T-helper 2 cell treated with Interferon-gamma antibody and Interleukin-4, amounts not matched to agents 100 ng/mL and 5 ng/mL, for 36 hours (primary cell): ENCODE results near the gene DOK7. TPM values are rescaled to one million over a fixed set of nuclear protein-coding genes. Genes with fewer than 3 reads are reported as not detected.
"Not testable (repeated sequence)": the region's sequence is repeated elsewhere in the genome, so short reads cannot be mapped to it uniquely, and the experiment has no call there.

ENCODE experiments used
- intact Hi-C: fragments of 100-400 bp; cut with micrococcal nuclease; formaldehyde crosslinking; loops from one replicate; pipeline ENCODE4 v1.15.1; 2023
- total RNA-seq: library from RNA; stranded (reverse); gene quantifications from 2 replicates; pipeline ENCODE4 v1.2.3, GENCODE V29; 2022

Gene DOK7
- total RNA-seq, 1 donor from 2014 or later: not detected

- intact Hi-C loops: loop anchor here (10.0 kb wide), 1 partner anchor 775 kb away; the partner anchor contains the start of gene TNIP2
Observed at GRCh38 chr4:3530051-3530450, 66.9 kb downstream of the DOK7 start.

- intact Hi-C loops: loop anchor here (10.0 kb wide), 1 partner anchor 776 kb away; the partner anchor contains the start of gene TNIP2
Observed at GRCh38 chr4:3530663-3531254, 67.7 kb downstream of the DOK7 start.

GRCh38 chr4:3531318-3531878 lies 68.3 kb downstream of the DOK7 start:
- intact Hi-C loops: loop anchor here (10.0 kb wide), 1 partner anchor 777 kb away; the partner anchor contains the start of gene TNIP2

DNA sequence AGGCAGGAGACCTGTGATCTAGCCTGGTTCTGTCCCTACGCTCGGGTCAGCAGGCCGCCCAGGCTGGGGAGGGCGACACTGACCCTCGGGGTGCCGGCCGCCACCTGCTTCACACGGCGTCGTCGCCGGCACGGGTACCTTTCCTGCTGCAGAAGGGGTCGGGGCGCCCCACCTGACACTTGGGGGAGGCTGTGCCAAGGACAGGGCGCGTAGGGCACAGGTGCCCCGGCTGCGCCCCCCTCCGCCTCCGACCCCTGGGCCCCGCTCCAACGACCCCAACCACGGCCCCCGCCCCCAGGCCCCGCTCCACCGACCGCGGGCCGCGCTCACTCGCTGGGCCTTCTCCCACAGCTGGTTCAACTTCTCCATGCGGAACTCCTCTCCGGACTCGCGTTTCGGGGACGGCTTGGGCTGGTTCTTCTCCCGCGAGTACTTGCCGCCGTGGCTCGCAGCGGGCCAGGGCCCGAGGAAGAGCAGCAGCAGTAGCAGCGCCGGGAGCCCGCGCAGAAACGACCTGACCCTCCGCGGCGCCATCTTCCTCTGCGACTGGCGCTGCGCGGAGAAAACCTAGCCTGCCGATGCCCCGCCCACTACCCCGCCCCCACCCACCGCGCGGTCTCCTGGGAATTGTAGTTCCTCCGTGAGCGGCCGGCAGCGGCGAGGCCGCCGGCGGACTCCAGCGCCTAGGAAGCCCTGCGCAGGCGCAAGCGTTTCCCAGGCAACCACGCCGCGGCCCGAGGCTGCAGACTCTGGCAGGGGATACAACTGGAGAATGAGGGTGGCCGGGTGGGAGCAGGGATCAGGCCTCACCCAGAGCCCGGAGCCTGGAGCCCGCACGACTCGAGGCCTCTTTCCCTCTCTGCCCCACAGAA lies 69.0 kb downstream of the DOK7 start, which contains the start of gene LRPAP1:
Gene LRPAP1 (minus strand): TSS at position 544 of the 872 bp plus-strand sequence. CDS start 10 bp downstream, at position 534.
- intact Hi-C loops: loop anchor here (1.0 to 10.0 kb wide), 3 partner anchors 240 to 777 kb away; partner anchors contain the start of gene TNIP2

DNA sequence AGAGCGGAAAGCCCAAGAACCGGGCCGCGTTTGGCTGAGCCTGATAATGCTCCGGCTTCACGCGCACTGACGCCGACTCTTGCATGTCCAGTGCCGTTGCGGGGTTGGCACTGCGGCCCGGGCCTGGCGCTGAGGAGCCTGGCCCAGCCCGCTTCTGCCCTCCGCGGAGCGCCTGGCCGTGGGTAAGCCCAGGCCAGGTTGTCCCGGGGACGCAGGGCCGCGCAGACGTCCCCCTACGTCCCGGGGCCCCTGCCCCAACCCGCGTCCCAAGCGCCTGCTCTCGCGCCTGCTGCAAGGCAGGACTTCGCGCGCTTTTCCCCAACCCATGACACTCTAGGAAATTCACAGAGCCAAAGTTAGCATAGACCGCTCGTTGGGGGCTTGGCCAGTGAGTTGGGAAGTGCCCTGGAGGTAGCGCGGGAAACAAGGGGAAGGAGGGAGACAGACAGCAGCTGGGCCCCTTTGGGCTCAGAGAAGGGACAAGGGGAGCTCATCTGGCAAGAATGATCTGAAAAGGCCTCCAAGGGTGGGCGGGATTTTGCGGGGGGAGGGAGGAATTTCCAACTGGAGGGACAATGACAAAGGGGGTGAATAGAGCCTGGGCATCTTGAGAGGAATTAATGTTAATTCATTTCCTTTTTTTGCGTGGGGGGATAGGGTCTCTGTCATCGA lies 69.8 kb downstream of the DOK7 start:
- intact Hi-C loops: loop anchor here (1.0 to 10.0 kb wide), 3 partner anchors 241 to 778 kb away; partner anchors contain the start of gene TNIP2

- intact Hi-C loops: loop anchor here (10.0 kb wide), 1 partner anchor 779 kb away; the partner anchor contains the start of gene TNIP2
Observed at GRCh38 chr4:3533423-3533820, 70.3 kb downstream of the DOK7 start.

DNA sequence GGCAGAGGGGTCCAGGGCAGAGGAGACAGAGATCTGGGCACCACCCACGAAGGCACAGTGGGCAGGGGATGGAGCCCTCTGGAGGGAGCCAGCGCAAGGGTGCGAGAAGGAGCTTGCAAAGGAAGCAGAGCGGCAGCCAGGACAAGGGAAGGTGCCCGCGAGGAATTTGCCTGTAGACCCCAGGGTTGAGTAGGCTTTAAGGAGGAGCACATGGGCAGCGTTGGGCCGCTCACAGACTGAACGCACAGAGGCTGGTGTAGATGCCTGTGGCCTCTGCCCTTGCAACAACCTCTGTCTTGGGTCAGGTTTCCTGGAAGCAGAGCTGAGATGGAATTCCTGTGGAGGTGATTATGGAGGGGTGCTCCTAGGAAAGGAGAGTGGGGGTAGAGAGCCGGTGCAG lies 72.7 kb downstream of the DOK7 start:
- intact Hi-C loops: loop anchor here (10.0 kb wide), 1 partner anchor 781 kb away; the partner anchor contains the start of gene TNIP2

DNA sequence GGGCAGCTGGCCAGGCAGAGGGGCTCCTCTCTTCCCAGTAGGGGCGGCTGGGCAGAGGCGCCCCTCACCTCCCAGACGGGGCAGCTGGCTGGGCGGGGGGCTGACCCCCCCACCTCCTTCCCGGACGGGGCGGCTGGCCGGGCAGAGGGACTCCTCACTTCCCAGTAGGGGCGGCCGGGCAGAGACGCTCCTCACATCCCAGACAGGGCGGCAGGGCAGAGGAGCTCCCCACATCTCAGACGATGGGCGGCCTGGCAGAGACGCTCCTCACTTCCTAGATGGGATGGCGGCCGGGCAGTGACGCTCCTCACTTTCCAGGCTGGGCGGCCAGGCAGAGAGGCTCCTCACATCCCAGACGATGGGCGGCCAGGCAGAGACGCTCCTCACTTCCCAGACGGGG lies 75.8 kb downstream of the DOK7 start:
- intact Hi-C loops: loop anchor here (10.0 kb wide), 1 partner anchor 784 kb away; the partner anchor contains the start of gene TNIP2

- intact Hi-C loops: not testable (repeated sequence)
Observed at GRCh38 chr4:3543415-3543814, 80.3 kb downstream of the DOK7 start.

Other genes with a start within 250 kb of the DOK7 start
- 1.1 and 1.4 TPM in 2 replicates for gene MSANTD1, start 214.1 kb upstream of the DOK7 start, total RNA-seq
- 4.4 and 5.7 TPM in 2 replicates for gene RGS12, start 170.3 kb upstream of the DOK7 start, total RNA-seq
- not detected in 2 replicates for gene HGFAC, start 21.3 kb upstream of the DOK7 start, total RNA-seq
- 65.7 and 69.3 TPM in 2 replicates for gene LRPAP1, start 69.1 kb downstream of the DOK7 start, total RNA-seq